ENCODE measurements around the gene PSAT1.

Gene PSAT1

DNA sequence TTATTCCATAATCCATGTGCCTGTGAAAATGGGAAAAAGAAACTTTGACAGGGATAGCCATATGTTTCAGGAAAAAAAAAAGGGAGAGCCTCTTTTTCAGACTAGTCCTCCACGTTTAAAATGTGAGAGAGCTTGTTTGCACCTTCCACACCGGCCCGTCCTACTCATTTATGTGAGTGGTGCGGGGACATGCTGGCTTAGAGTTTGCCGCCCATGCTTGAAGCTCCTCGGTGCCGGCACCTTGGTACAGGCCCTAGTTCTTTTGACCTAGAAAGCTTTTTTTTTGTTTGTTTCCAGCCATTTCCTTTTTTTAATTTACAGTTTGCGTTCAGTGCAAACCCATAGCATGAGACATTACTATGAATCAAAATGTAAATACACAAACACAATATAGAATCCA lies 27.8 kb downstream of the PSAT1 start:
- Histone ChIP-seq H3K4me3 (ENCODE audit: insufficient read depth, low read length, poor library complexity, severe bottlenecking) (no peak overlapping the region), H3K79me2 (ENCODE audit: insufficient read depth, low read length) (no peaks in the 10 kb centered on the region), H3K9me2 (replicated peaks; ENCODE audit: insufficient read depth, low read length) (no peaks in the 10 kb centered on the region), H3K27me3 (ENCODE audit: low read length) (no peaks in the 10 kb centered on the region), H3K4me2 (ENCODE audit: low read depth, low read length, poor library complexity, severe bottlenecking) (no peak overlapping the region), H2AFZ (ENCODE audit: low read depth, low read length, severe bottlenecking) (no peak overlapping the region), H4K20me1 (ENCODE audit: low read depth, low read length) (no peaks in the 10 kb centered on the region), H3K36me3 (ENCODE audit: low read length) (peaks cover 16% of the 10 kb centered on the region; the same call in 1 of the 2 replicates), H3K27ac (ENCODE audit: low read depth, low read length) (no peak overlapping the region), H3K9me3 (ENCODE audit: insufficient read depth, low read length) (no peaks in the 10 kb centered on the region), H3F3A (ENCODE audit: insufficient read depth) (no peaks in the 10 kb centered on the region), H3K9ac (ENCODE audit: low read length) (no peak overlapping the region)
- TF ChIP-seq EZH2phosphoT487 (conservative IDR thresholded peaks at IDR 0.05; ENCODE audit: low read length): no peak
- TF ChIP-seq CTCF (IDR thresholded peaks at IDR 0.05; ENCODE audit: insufficient read depth, low read length, poor library complexity, severe bottlenecking): no peak

DNA sequence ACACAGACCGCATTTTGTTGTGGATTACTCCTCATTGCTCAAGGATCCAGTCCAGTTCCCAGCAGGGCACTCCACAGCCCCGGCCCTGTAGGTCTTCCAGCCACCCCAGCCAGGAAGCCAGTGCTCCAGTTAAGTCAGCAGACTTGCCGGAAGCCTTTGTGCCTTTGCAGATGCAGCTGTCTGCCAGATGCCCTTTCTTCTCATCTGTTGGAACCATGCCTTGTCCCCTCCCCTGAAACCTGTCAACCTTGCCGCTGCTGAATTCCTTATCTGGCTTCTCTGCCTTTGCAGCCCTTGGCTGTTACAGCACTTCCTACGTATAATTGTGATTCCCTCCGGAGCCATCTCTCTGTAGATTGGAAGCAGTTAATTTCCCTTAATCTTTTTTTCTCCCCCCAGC lies 28.4 kb downstream of the PSAT1 start:
- Histone ChIP-seq H3K9me3 (ENCODE audit: insufficient read depth, low read length) (no peaks in the 10 kb centered on the region), H3K27me3 (ENCODE audit: low read length) (no peaks in the 10 kb centered on the region), H3K36me3 (ENCODE audit: low read length) (peaks cover 16% of the 10 kb centered on the region; the same call in 1 of the 2 replicates), H2AFZ (ENCODE audit: low read depth, low read length, severe bottlenecking) (no peak overlapping the region), H4K20me1 (ENCODE audit: low read depth, low read length) (no peaks in the 10 kb centered on the region), H3K4me2 (ENCODE audit: low read depth, low read length, poor library complexity, severe bottlenecking) (no peak overlapping the region), H3K79me2 (ENCODE audit: insufficient read depth, low read length) (no peaks in the 10 kb centered on the region), H3K4me3 (ENCODE audit: insufficient read depth, low read length, poor library complexity, severe bottlenecking) (no peak overlapping the region), H3K27ac (ENCODE audit: low read depth, low read length) (no peak overlapping the region), H3F3A (ENCODE audit: insufficient read depth) (no peaks in the 10 kb centered on the region), H3K9me2 (replicated peaks; ENCODE audit: insufficient read depth, low read length) (no peaks in the 10 kb centered on the region), H3K9ac (ENCODE audit: low read length) (no peak overlapping the region)
- TF ChIP-seq EZH2phosphoT487 (conservative IDR thresholded peaks at IDR 0.05; ENCODE audit: low read length): no peak
- no peak for TF ChIP-seq CTCF (IDR thresholded peaks at IDR 0.05; ENCODE audit: insufficient read depth, low read length, poor library complexity, severe bottlenecking)

DNA sequence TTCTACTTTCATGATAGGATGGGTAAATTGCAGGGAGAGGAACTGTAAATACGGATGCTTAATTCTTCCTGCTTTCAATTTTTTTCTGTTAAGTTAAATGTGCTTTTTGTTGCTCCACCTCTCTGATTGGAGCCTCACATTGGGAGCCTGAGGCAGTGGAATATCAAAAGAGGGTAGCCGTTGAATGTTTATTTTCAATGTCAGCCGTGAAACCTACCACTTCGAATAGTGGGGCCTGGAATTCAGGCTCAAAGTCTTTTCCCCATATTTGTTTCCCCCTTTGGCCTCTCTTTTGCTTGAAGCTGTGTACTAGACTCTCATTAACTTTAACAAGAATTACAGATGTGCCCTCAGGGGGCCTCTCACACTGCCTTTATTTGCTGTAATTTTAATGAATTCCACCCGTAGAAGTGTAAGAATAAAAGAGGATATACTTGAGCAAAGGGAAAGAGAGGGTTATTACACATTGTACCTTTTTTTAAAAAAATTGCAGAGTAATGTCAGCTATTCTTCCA lies 29.0 kb downstream of the PSAT1 start:
- Histone ChIP-seq H3K79me2 (ENCODE audit: insufficient read depth, low read length) (no peaks in the 10 kb centered on the region), H4K20me1 (ENCODE audit: low read depth, low read length) (no peaks in the 10 kb centered on the region), H3K36me3 (ENCODE audit: low read length) (peaks cover 16% of the 10 kb centered on the region; the same call in 1 of the 2 replicates), H3K4me3 (ENCODE audit: insufficient read depth, low read length, poor library complexity, severe bottlenecking) (no peak overlapping the region), H3K9me2 (replicated peaks; ENCODE audit: insufficient read depth, low read length) (no peaks in the 10 kb centered on the region), H3F3A (ENCODE audit: insufficient read depth) (no peaks in the 10 kb centered on the region), H3K27me3 (ENCODE audit: low read length) (no peaks in the 10 kb centered on the region), H3K9me3 (ENCODE audit: insufficient read depth, low read length) (no peaks in the 10 kb centered on the region), H2AFZ (ENCODE audit: low read depth, low read length, severe bottlenecking) (no peak overlapping the region), H3K27ac (ENCODE audit: low read depth, low read length) (no peak overlapping the region), H3K4me2 (ENCODE audit: low read depth, low read length, poor library complexity, severe bottlenecking) (no peak overlapping the region), H3K9ac (ENCODE audit: low read length) (no peak overlapping the region)
- no peak for TF ChIP-seq EZH2phosphoT487 (conservative IDR thresholded peaks at IDR 0.05; ENCODE audit: low read length)
- no peak for TF ChIP-seq CTCF (IDR thresholded peaks at IDR 0.05; ENCODE audit: insufficient read depth, low read length, poor library complexity, severe bottlenecking)
